Natural killer cell (primary cell): ENCODE data around the gene SLC19A1. TPM values are rescaled to one million over a fixed set of nuclear protein-coding genes. Genes with fewer than 3 reads are reported as not detected.
A peak's percentile ranks its signal among the peaks of the same experiment; 100 is the strongest.

Source experiments
- ATAC-seq, 3 donors: fragments of 150-1000 bp in 2 of 3; fragments of 200-7000 bp in 1 of 3; cut with Tn5 transposase; 1 replicate in 1 of 3; 2 replicates in 2 of 3; pipeline ENCODE4 v1.10.0; 2021; ENCODE audit warnings: mild to moderate bottlenecking in 2 of 3, moderate library complexity in 2 of 3
- DNase-seq, 2 donors: peaks; one replicate each; pipeline versions ENCODE4 v3.0.0 to v3.0.0-alpha.2; 2013 to 2021; ENCODE audit warnings: mixed read lengths in 1 of 2
- H3K27ac ChIP-seq: one replicate; pipeline ENCODE4 v1.5.1; 2013; ENCODE audit warnings: mild to moderate bottlenecking, low read length
- H3K27me3 ChIP-seq: one replicate; pipeline ENCODE4 v1.6.1; 2013; ENCODE audit warnings: low read length; ENCODE audit not compliant: control insufficient read depth, insufficient read depth
- H3K36me3 ChIP-seq: one replicate; pipeline ENCODE4 v1.6.1; 2013; ENCODE audit warnings: low read length; ENCODE audit not compliant: control insufficient read depth, insufficient read depth
- H3K4me1 ChIP-seq: one replicate; pipeline ENCODE4 v1.6.1; 2013; ENCODE audit warnings: low read length; ENCODE audit not compliant: control insufficient read depth, insufficient read depth
- H3K4me3 ChIP-seq: one replicate; pipeline ENCODE4 v1.5.1; 2013; ENCODE audit warnings: low read length
- H3K9me3 ChIP-seq: one replicate; pipeline ENCODE4 v1.6.1; 2013; ENCODE audit warnings: low read length; ENCODE audit not compliant: control insufficient read depth, insufficient read depth
- H3K27ac Mint-ChIP-seq, 2 donors: one replicate each; pipeline ENCODE4 v1.8.0; 2022; ENCODE audit warnings: mild to moderate bottlenecking in 2 of 2, mixed read lengths in 2 of 2, moderate library complexity in 1 of 2
- H3K27me3 Mint-ChIP-seq, 2 donors: one replicate each; pipeline ENCODE4 v1.8.0; 2022; ENCODE audit warnings: low read depth in 2 of 2, mixed read lengths in 2 of 2
- H3K36me3 Mint-ChIP-seq: one replicate; pipeline ENCODE4 v1.8.0; 2022; ENCODE audit warnings: mixed read lengths
- H3K4me1 Mint-ChIP-seq, 2 donors: one replicate each; pipeline ENCODE4 v1.8.0; 2022; ENCODE audit warnings: mixed read lengths in 2 of 2
- H3K4me3 Mint-ChIP-seq: one replicate; pipeline ENCODE4 v1.8.0; 2022; ENCODE audit warnings: mild to moderate bottlenecking, moderate library complexity, mixed read lengths
- H3K9me3 Mint-ChIP-seq, 2 donors: one replicate each; pipeline ENCODE4 v1.8.0; 2022; ENCODE audit warnings: mixed read lengths in 2 of 2
- WGBS: methylation state at CpG from one replicate; pipeline ENCODE4 v1.1.7; 2013; ENCODE audit warnings: missing lambda C conversion rate; ENCODE audit not compliant: insufficient coverage; 5-methylcytosine and 5-hydroxymethylcytosine counted together
- intact Hi-C: fragments of 100-400 bp; cut with micrococcal nuclease; formaldehyde crosslinking; loops from one replicate; pipeline ENCODE4 v1.14.2; 2022
- total RNA-seq, 4 donors: library from RNA; stranded (reverse); fragments of 120-200 nt in 1 of 4; gene quantifications; one replicate each; pipeline versions ENCODE4 v1.2.3 to v1.2.4, GENCODE V29; 2013 to 2022
- TF ChIP-seq, protein P1 (sequence below): fragments of 200-600 bp; IDR thresholded peaks from one replicate; pipeline ENCODE4 v1.8.0; 2022; ENCODE audit warnings: antibody characterized with exemption

SLC19A1 gene
- total RNA-seq, 3 donors from 2014 or later (not counting 1 experiment from before 2014, with no cell fraction given): 2.5 to 9.0 (median 4.9) TPM

DNA sequence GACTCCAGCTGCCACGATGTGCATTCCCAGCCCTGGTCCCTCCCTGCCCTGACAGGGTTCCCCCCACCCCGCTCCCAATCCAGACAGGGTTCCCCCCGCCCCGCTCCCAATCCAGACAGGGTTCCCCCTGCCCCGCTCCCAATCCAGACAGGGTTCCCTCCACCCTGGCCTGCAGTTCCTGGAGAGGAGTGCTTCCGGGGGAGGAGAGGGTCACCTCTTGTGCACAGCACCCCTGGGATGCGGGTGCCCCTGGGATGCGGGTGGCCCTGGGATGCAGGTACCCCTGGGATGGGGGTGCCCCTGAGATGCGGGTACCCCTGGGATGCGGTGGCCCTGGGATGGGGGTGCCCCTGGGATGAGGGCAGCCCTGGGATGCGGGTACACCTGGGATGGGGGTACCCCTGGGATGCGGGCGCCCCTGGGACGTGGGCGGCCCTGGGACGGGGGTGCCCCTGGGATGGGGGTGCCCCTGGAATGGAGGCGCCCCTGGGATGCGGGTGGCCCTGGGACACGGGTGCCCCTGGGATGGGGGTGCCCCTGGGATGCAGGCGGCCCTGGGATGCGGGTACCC, 36.7 kb upstream of the SLC19A1 start:
- H3K4me1 ChIP-seq: no peaks in the 10 kb centered on the region
- ATAC-seq (no peak), DNase-seq (peak in 1 of 2 donors; percentile 4)
- no peaks in the 10 kb centered on the region for H3K36me3 ChIP-seq
- H3K9me3 Mint-ChIP-seq: no peaks in the 10 kb centered on the region
- TF ChIP-seq, protein P1, sequence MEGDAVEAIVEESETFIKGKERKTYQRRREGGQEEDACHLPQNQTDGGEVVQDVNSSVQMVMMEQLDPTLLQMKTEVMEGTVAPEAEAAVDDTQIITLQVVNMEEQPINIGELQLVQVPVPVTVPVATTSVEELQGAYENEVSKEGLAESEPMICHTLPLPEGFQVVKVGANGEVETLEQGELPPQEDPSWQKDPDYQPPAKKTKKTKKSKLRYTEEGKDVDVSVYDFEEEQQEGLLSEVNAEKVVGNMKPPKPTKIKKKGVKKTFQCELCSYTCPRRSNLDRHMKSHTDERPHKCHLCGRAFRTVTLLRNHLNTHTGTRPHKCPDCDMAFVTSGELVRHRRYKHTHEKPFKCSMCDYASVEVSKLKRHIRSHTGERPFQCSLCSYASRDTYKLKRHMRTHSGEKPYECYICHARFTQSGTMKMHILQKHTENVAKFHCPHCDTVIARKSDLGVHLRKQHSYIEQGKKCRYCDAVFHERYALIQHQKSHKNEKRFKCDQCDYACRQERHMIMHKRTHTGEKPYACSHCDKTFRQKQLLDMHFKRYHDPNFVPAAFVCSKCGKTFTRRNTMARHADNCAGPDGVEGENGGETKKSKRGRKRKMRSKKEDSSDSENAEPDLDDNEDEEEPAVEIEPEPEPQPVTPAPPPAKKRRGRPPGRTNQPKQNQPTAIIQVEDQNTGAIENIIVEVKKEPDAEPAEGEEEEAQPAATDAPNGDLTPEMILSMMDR: no peak
- no peaks in the 10 kb centered on the region for H3K36me3 Mint-ChIP-seq
- peaks cover 0 to 4% of the 10 kb centered on the region in 2 donors for H3K27me3 Mint-ChIP-seq
- H3K9me3 ChIP-seq: no peaks in the 10 kb centered on the region
- H3K27ac Mint-ChIP-seq: no peak overlapping the region
- H3K27ac ChIP-seq: no peak overlapping the region
- peaks cover 3% of the 10 kb centered on the region for H3K27me3 ChIP-seq
- intact Hi-C loops: no loop called here
- peaks cover 0 to 2% of the 10 kb centered on the region in 2 donors for H3K4me1 Mint-ChIP-seq
- H3K4me3 ChIP-seq: no peak overlapping the region
- 90% methylated on average over 21 of the region's 21 CpGs for WGBS
- H3K4me3 Mint-ChIP-seq: no peak overlapping the region

DNA sequence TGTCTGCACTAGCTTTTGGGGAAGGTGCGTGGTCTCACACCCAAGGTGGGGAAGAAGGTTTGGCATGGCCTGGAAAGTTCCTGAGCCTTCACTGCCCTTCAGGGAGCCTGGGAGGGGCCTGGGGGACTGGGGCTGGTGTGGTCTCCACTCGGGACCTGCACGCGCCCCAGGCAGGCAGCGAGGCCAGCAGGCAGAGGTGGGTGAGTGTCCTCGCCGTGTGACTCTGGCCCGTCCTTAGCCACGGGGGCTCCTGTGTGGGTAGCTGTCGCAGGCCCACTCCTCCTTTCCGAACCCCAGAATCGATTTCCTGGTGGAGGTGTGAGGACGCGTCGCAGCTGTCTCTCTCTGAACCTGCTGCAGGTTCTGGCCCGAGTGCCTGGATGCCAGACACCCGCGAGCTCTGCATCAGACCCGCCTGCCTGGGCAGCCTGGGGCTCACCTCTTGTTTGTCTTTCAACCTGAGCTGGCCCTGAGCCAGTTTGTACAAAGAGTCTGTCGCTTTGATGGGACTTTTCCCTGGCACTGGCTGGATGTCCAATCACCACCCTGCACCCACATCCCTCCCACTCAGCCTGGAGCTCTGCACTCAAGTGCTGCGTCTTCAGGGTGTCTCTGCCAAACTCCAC, 36.0 kb upstream of the SLC19A1 start:
- H3K4me3 Mint-ChIP-seq: no peak overlapping the region
- intact Hi-C loops: no loop called here

GRCh38 chr21:45577801-45578175, 35.5 kb upstream of the SLC19A1 start:
- intact Hi-C loops: no loop called here
- Histone ChIP-seq H3K36me3 (no peaks in the 10 kb centered on the region), H3K4me3 (no peak overlapping the region), H3K27ac (no peak overlapping the region), H3K27me3 (peaks cover 3% of the 10 kb centered on the region), H3K4me1 (no peaks in the 10 kb centered on the region), H3K9me3 (no peaks in the 10 kb centered on the region)
- WGBS: 83% methylated on average over 12 of the region's 12 CpGs
- Mint-ChIP-seq H3K4me3 (no peak overlapping the region), H3K27me3 (peaks cover 0 to 4% of the 10 kb centered on the region in 2 donors), H3K9me3 (no peaks in the 10 kb centered on the region), H3K4me1 (peaks cover 0 to 5% of the 10 kb centered on the region in 2 donors), H3K36me3 (no peaks in the 10 kb centered on the region), H3K27ac (no peak overlapping the region)
- ATAC-seq (no peak), DNase-seq (no peak)
- TF ChIP-seq, protein P1: no peak

More for the DNA sequence above, 36.0 kb upstream of the SLC19A1 start:
- Mint-ChIP-seq H3K27ac (no peak overlapping the region), H3K9me3 (no peaks in the 10 kb centered on the region), H3K36me3 (no peaks in the 10 kb centered on the region), H3K27me3 (peaks cover 0 to 4% of the 10 kb centered on the region in 2 donors), H3K4me1 (peaks cover 0 to 5% of the 10 kb centered on the region in 2 donors)
- no peak for ATAC-seq
- H3K27me3 ChIP-seq: peaks cover 3% of the 10 kb centered on the region
- H3K4me3 ChIP-seq: no peak overlapping the region
- H3K27ac ChIP-seq: no peak overlapping the region
- no peaks in the 10 kb centered on the region for H3K9me3 ChIP-seq
- H3K4me1 ChIP-seq: no peaks in the 10 kb centered on the region
- no peaks in the 10 kb centered on the region for H3K36me3 ChIP-seq
- no peak for DNase-seq
- TF ChIP-seq, protein P1: no peak
- whole genome bisulfite sequencing: 87% methylated on average over 21 of the region's 21 CpGs
